Astrocyte (in vitro differentiated cells and primary cell): ENCODE data around the gene NSD1. TPM values are rescaled to one million over a fixed set of nuclear protein-coding genes. Genes with fewer than 3 reads are reported as not detected.

Source experiments
- DNase-seq: peaks from one replicate; pipeline ENCODE4 v3.0.0-alpha.2; 2010; ENCODE audit warnings: low read depth
- FAIRE-seq: peaks from 2 replicates; lab custom pipeline; 2011; peaks lifted over from hg19 to GRCh38; lab: Jason Lieb, UNC
- H2AFZ ChIP-seq: 2 replicates; pipeline ENCODE4 v1.6.0; 2012; ENCODE audit warnings: low read depth, low read length, inconsistent platforms
- H3K27ac ChIP-seq: 2 replicates; pipeline ENCODE4 v1.5.1; 2011; ENCODE audit warnings: low read depth, low read length, inconsistent platforms
- H3K27me3 ChIP-seq: 2 replicates; pipeline ENCODE4 v1.6.0; 2011; ENCODE audit warnings: low read length, inconsistent platforms; ENCODE audit not compliant: insufficient read depth
- H3K36me3 ChIP-seq: 2 replicates; pipeline ENCODE4 v1.5.1; 2011; ENCODE audit warnings: low read length, inconsistent platforms; ENCODE audit not compliant: insufficient read depth
- H3K4me1 ChIP-seq: 2 replicates; pipeline ENCODE4 v1.5.1; 2011; ENCODE audit warnings: low read length, inconsistent platforms; ENCODE audit not compliant: insufficient read depth
- H3K4me2 ChIP-seq: 2 replicates; pipeline ENCODE4 v1.6.0; 2012; ENCODE audit warnings: low read length, inconsistent platforms
- H3K4me3 ChIP-seq: 2 replicates; pipeline ENCODE4 v1.5.1; 2011; ENCODE audit warnings: low read depth, mild to moderate bottlenecking, low read length, inconsistent platforms; ENCODE audit not compliant: insufficient read depth
- H3K79me2 ChIP-seq: 2 replicates; pipeline ENCODE4 v1.6.0; 2012; ENCODE audit warnings: mild to moderate bottlenecking, low read length, inconsistent platforms; ENCODE audit not compliant: insufficient read depth
- H3K9ac ChIP-seq: 2 replicates; pipeline ENCODE4 v1.6.0; 2012; ENCODE audit warnings: mild to moderate bottlenecking, low read length, inconsistent platforms
- H3K9me3 ChIP-seq: 2 replicates; pipeline ENCODE4 v1.5.1; 2012; ENCODE audit warnings: low read depth, mild to moderate bottlenecking, low read length, inconsistent platforms; ENCODE audit not compliant: insufficient read depth
- H4K20me1 ChIP-seq: 2 replicates; pipeline ENCODE4 v1.6.0; 2012; ENCODE audit warnings: low read length, inconsistent platforms; ENCODE audit not compliant: insufficient read depth
- H3K27ac Mint-ChIP-seq: one replicate; pipeline ENCODE4 v1.8.0; 2021; ENCODE audit warnings: mild to moderate bottlenecking, mixed read lengths; ENCODE audit not compliant: unreplicated experiment
- H3K27me3 Mint-ChIP-seq: one replicate; pipeline ENCODE4 v1.8.0; 2021; ENCODE audit warnings: low read depth, mixed read lengths; ENCODE audit not compliant: unreplicated experiment
- H3K36me3 Mint-ChIP-seq: one replicate; pipeline ENCODE4 v1.8.0; 2021; ENCODE audit warnings: low read depth, mixed read lengths; ENCODE audit not compliant: unreplicated experiment
- H3K4me1 Mint-ChIP-seq: one replicate; pipeline ENCODE4 v1.8.0; 2021; ENCODE audit warnings: low read depth, mixed read lengths; ENCODE audit not compliant: unreplicated experiment
- H3K4me3 Mint-ChIP-seq: one replicate; pipeline ENCODE4 v1.8.0; 2021; ENCODE audit warnings: mild to moderate bottlenecking, moderate library complexity, mixed read lengths; ENCODE audit not compliant: unreplicated experiment
- H3K9me3 Mint-ChIP-seq: one replicate; pipeline ENCODE4 v1.8.0; 2021; ENCODE audit warnings: mild to moderate bottlenecking, mixed read lengths; ENCODE audit not compliant: unreplicated experiment
- CTCF ChIP-seq: IDR thresholded peaks from 2 replicates; pipeline ENCODE4 v1.5.1; 2011; ENCODE audit warnings: low read depth, mild to moderate bottlenecking, inconsistent platforms, low read length, moderate library complexity; ENCODE audit not compliant: insufficient read depth
- EZH2 ChIP-seq: IDR thresholded peaks from 2 replicates; pipeline ENCODE4 v1.6.1; 2012; ENCODE audit warnings: mild to moderate bottlenecking, low read length, inconsistent platforms; ENCODE audit not compliant: insufficient read depth
- total RNA-seq: library from RNA; stranded (reverse); gene quantifications from 2 replicates; pipeline ENCODE4 v1.2.1, GENCODE V29; 2021

The NSD1 gene
- total RNA-seq, 1 donor from 2014 or later, result 71.9 TPM

DNA sequence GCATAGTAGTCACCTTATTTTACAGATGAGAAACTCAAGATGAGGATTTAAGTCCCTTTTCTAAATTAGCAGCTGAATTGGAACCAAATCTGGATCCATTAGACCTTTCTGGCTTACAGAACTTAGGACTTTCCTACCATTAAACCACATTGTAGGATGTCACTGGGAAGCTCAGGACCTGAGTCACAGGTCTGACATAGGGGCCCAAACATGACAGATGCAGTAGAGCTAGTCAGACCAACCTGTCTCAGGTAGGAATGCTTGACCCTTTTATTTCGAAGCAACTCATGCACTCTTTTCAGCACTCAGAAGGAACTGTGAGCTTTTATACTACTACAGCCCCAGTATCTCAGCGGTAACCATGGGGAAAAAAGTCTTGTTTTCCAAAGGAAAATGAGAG is 167.4 kb downstream of the NSD1 start:
- Histone ChIP-seq H2AFZ (no peak overlapping the region), H3K4me3 (no peak overlapping the region), H3K4me1 (peaks cover 39% of the 10 kb centered on the region), H3K9ac (no peak overlapping the region), H3K36me3 (peaks cover 24% of the 10 kb centered on the region), H3K27me3 (no peaks in the 10 kb centered on the region), H3K4me2 (no peak overlapping the region), H3K9me3 (no peaks in the 10 kb centered on the region), H3K79me2 (peaks cover 51% of the 10 kb centered on the region), H3K27ac (peak overlapping the region; percentile 23), H4K20me1 (peaks cover 61% of the 10 kb centered on the region)
- H3K4me1 Mint-ChIP-seq, result peaks cover 30% of the 10 kb centered on the region
- peak overlapping the region; percentile 96 for H3K27ac Mint-ChIP-seq
- no peak for FAIRE-seq
- H3K9me3 Mint-ChIP-seq, result no peaks in the 10 kb centered on the region
- H3K36me3 Mint-ChIP-seq, result peaks cover 29% of the 10 kb centered on the region
- DNase-seq, result no peak
- H3K27me3 Mint-ChIP-seq, result no peaks in the 10 kb centered on the region
- TF ChIP-seq EZH2 (no peak), CTCF (no peak)
- H3K4me3 Mint-ChIP-seq, result peak overlapping the region; percentile 58

- Histone ChIP-seq H3K4me3 (no peak overlapping the region), H4K20me1 (peaks cover 61% of the 10 kb centered on the region), H3K79me2 (peaks cover 56% of the 10 kb centered on the region), H3K9ac (peak overlapping the region; percentile 100), H2AFZ (no peak overlapping the region), H3K4me1 (peaks cover 39% of the 10 kb centered on the region), H3K36me3 (peaks cover 24% of the 10 kb centered on the region), H3K9me3 (no peaks in the 10 kb centered on the region), H3K4me2 (peak overlapping the region; percentile 92), H3K27me3 (no peaks in the 10 kb centered on the region), H3K27ac (no peak overlapping the region)
- Mint-ChIP-seq H3K4me3 (peak overlapping the region; percentile 93), H3K36me3 (peaks cover 36% of the 10 kb centered on the region), H3K27me3 (no peaks in the 10 kb centered on the region), H3K4me1 (peaks cover 33% of the 10 kb centered on the region), H3K9me3 (no peaks in the 10 kb centered on the region), H3K27ac (no peak overlapping the region)
- DNase-seq, result no peak
- no peak for TF ChIP-seq CTCF
- TF ChIP-seq EZH2, result no peak
- FAIRE-seq, result no peak
These were observed 168.1 kb downstream of the NSD1 start for GRCh38 chr5:177301503-177302165.
